ENCODE measurements around the gene KDM5A. TPM values are rescaled to one million over a fixed set of nuclear protein-coding genes. Genes with fewer than 3 reads are reported as not detected.

Gene KDM5A
- total and polyA plus RNA-seq, 2 experiments from 2014 or later: 47.1 to 48.3 TPM

- no peak for TF ChIP-seq EZH2phosphoT487 (IDR thresholded peaks at IDR 0.05; ENCODE audit: unreplicated experiment)
- no peak for TF ChIP-seq CTCF (conservative IDR thresholded peaks at IDR 0.05; ENCODE audit: low read depth in 2 of 2)
- no peak for TF ChIP-seq JUNB (IDR thresholded peaks at IDR 0.05; ENCODE audit: unreplicated experiment)
- no peak for TF ChIP-seq ZNF462 (CRISPR knock-in tag; IDR thresholded peaks at IDR 0.05)
- no peak for TF ChIP-seq CREB1 (CRISPR knock-in tag; IDR thresholded peaks at IDR 0.05; ENCODE audit: low read depth)
- TF ChIP-seq ETS1 (IDR thresholded peaks at IDR 0.05): no peak
- TF ChIP-seq STAT1 (IDR thresholded peaks at IDR 0.05; ENCODE audit: unreplicated experiment): no peak
- no peak for TF ChIP-seq ZNF331 (CRISPR knock-in tag; IDR thresholded peaks at IDR 0.05; ENCODE audit: low read depth)
- no peak for TF ChIP-seq NANOG (IDR thresholded peaks at IDR 0.05; ENCODE audit: borderline replicate concordance)
- TF ChIP-seq ZNF114 (CRISPR knock-in tag; IDR thresholded peaks at IDR 0.05): no peak
- no peak for TF ChIP-seq POLR2AphosphoS5 (IDR thresholded peaks at IDR 0.05; ENCODE audit: low read depth)
- TF ChIP-seq EZH2 (IDR thresholded peaks at IDR 0.05; ENCODE audit: low read depth, unreplicated experiment): no peak
- no peak for TF ChIP-seq REST (IDR thresholded peaks at IDR 0.05; ENCODE audit: unreplicated experiment)
- Histone ChIP-seq H3K4me2 (no peak overlapping the region), H3K4me1 (ENCODE audit: insufficient read depth) (no peaks in the 10 kb centered on the region), H2AFZ (no peak overlapping the region), H3K9me2 (ENCODE audit: insufficient read depth) (no peaks in the 10 kb centered on the region), H3K4me3 (no peak overlapping the region), H3K79me2 (replicated peaks; ENCODE audit: insufficient read depth) (peaks cover 3% of the 10 kb centered on the region; the same call in 1 of the 2 replicates), H3F3A (replicated peaks; ENCODE audit: low read depth) (no peaks in the 10 kb centered on the region), H3K27me3 (ENCODE audit: insufficient read depth) (no peaks in the 10 kb centered on the region), H4K20me1 (replicated peaks; ENCODE audit: insufficient read depth) (no peaks in the 10 kb centered on the region), H3K27ac (ENCODE audit: low read depth) (no peak overlapping the region), H3K36me3 (ENCODE audit: insufficient read depth) (peaks cover 30% of the 10 kb centered on the region)
- H3K36me3 Mint-ChIP-seq (ENCODE audit: low read depth): peaks cover 62% of the 10 kb centered on the region
- no peak for DNase-seq (ENCODE audit: low spot score)
- no peak overlapping the region for H3K4me3 Mint-ChIP-seq
- H3K27me3 Mint-ChIP-seq (ENCODE audit: insufficient read depth, low read depth, poor library complexity): no peaks in the 10 kb centered on the region
- no peaks in the 10 kb centered on the region; the same call in 2 of the 3 replicates for H3K4me1 Mint-ChIP-seq
- no peak overlapping the region for H3K27ac Mint-ChIP-seq
- no peak for ATAC-seq
- H3K9me3 Mint-ChIP-seq: no peaks in the 10 kb centered on the region; the same call in 2 of the 3 replicates
These were observed 94.0 kb downstream of the KDM5A start for GRCh38 chr12:295132-295531.
